HepG2 (cell line): ENCODE results near the gene LRRN4CL. TPM values are rescaled to one million over a fixed set of nuclear protein-coding genes. Genes with fewer than 3 reads are reported as not detected.
A peak's percentile ranks its signal among the peaks of the same experiment; 100 is the strongest.

ENCODE experiments used
- ADNP ChIP-seq: sonication (generic); formaldehyde crosslinking; IDR thresholded peaks from 2 replicates; pipeline ENCODE4 v1.4.0; 2020; ENCODE audit warnings: missing genetic modification reagents
- ASH2L ChIP-seq: fragments of 300-600, 200-600 bp; sonication (generic); IDR thresholded peaks from 2 replicates; pipeline ENCODE4 v1.7.0; 2017; ENCODE audit warnings: low read depth, mild to moderate bottlenecking, moderate library complexity, mixed read lengths, low read length; ENCODE audit not compliant: insufficient read length
- CREB1 ChIP-seq, 2 experiments: fragments of 450-650 bp in 1 of 2; IDR thresholded peaks; 2 replicates each; pipeline ENCODE4 v1.6.1; 2016 to 2017; ENCODE audit warnings: control low read depth in 1 of 2, mild to moderate bottlenecking in 1 of 2, missing compliant biosample characterization in 1 of 2, missing genetic modification characterization in 1 of 2
- GATAD2A ChIP-seq: IDR thresholded peaks from 2 replicates; pipeline ENCODE4 v1.6.1; 2016
- HCFC1 ChIP-seq: fragments of 150-350 bp; IDR thresholded peaks from 2 replicates; pipeline ENCODE4 v1.6.1; 2014; ENCODE audit warnings: low read depth, low read length
- NBN ChIP-seq: fragments of 450-650 bp; conservative IDR thresholded peaks from 2 replicates; pipeline ENCODE4 v1.6.1; 2017
- PAX8 ChIP-seq: sonication (generic); formaldehyde crosslinking; IDR thresholded peaks from 2 replicates; pipeline ENCODE4 v1.8.0; 2022; ENCODE audit warnings: mild to moderate bottlenecking, missing genetic modification reagents, borderline replicate concordance
- RELA ChIP-seq: sonication (generic); formaldehyde crosslinking; IDR thresholded peaks from 2 replicates; pipeline ENCODE4 v1.4.0; 2020; ENCODE audit warnings: missing genetic modification reagents
- SALL1 ChIP-seq: sonication (generic); formaldehyde crosslinking; IDR thresholded peaks from 2 replicates; pipeline ENCODE4 v1.8.0; 2022; ENCODE audit warnings: mild to moderate bottlenecking, missing genetic modification reagents
- SCMH1 ChIP-seq: sonication (generic); formaldehyde crosslinking; IDR thresholded peaks from 2 replicates; pipeline ENCODE4 v1.9.0; 2021; ENCODE audit warnings: missing genetic modification reagents, mild to moderate bottlenecking, borderline replicate concordance
- SOX6 ChIP-seq, 2 experiments: fragments of 450-650 bp in 1 of 2; sonication (generic) in 1 of 2; formaldehyde crosslinking in 1 of 2; IDR thresholded peaks; 2 replicates each; pipeline versions ENCODE4 v1.4.0 to v1.6.1; 2017 to 2020; ENCODE audit warnings: antibody characterized with exemption in 1 of 2, mild to moderate bottlenecking in 1 of 2, missing genetic modification reagents in 1 of 2
- SP2 ChIP-seq: sonication (generic); formaldehyde crosslinking; IDR thresholded peaks from 2 replicates; pipeline ENCODE4 v1.5.1; 2020; ENCODE audit warnings: mild to moderate bottlenecking, missing genetic modification reagents
- TP53 ChIP-seq: sonication (generic); formaldehyde crosslinking; conservative IDR thresholded peaks from 2 replicates; pipeline ENCODE4 v1.4.0; 2020; ENCODE audit warnings: missing genetic modification reagents
- ZBTB21 ChIP-seq: sonication (generic); formaldehyde crosslinking; IDR thresholded peaks from 2 replicates; pipeline ENCODE4 v1.4.0; 2020; ENCODE audit warnings: missing genetic modification reagents
- ZEB1 ChIP-seq: IDR thresholded peaks from 2 replicates; pipeline ENCODE4 v1.6.1; 2012; ENCODE audit warnings: mild to moderate bottlenecking, low read depth, inconsistent platforms; ENCODE audit not compliant: insufficient replicate concordance
- ZFP62 ChIP-seq: sonication (generic); formaldehyde crosslinking; IDR thresholded peaks from 2 replicates; pipeline ENCODE4 v1.4.0; 2020; ENCODE audit warnings: missing genetic modification reagents
- ZFYVE20 ChIP-seq: sonication (generic); formaldehyde crosslinking; IDR thresholded peaks from 2 replicates; pipeline ENCODE4 v1.8.0; 2023; ENCODE audit warnings: low read depth, mild to moderate bottlenecking, moderate library complexity, missing genetic modification reagents, borderline replicate concordance
- ZHX2 ChIP-seq, 2 experiments: sonication (generic) in 1 of 2; formaldehyde crosslinking in 1 of 2; IDR thresholded peaks; 2 replicates each; pipeline versions ENCODE4 v1.6.1 to v1.9.0; 2014 to 2022; ENCODE audit warnings: antibody characterized with exemption in 1 of 2, borderline replicate concordance in 1 of 2, inconsistent platforms in 1 of 2, low read depth in 1 of 2, missing genetic modification reagents in 1 of 2
- ZMYM4 ChIP-seq: sonication (generic); formaldehyde crosslinking; IDR thresholded peaks from 2 replicates; pipeline ENCODE4 v1.8.1; 2023; ENCODE audit warnings: mild to moderate bottlenecking, missing genetic modification reagents
- ZNF225 ChIP-seq: sonication (generic); formaldehyde crosslinking; IDR thresholded peaks from 2 replicates; pipeline ENCODE4 v1.4.0; 2020; ENCODE audit warnings: mild to moderate bottlenecking, missing genetic modification reagents
- ZNF367 ChIP-seq: sonication (generic); formaldehyde crosslinking; IDR thresholded peaks from 2 replicates; pipeline ENCODE4 v1.4.0; 2020; ENCODE audit warnings: missing genetic modification reagents, borderline replicate concordance
- ZNF558 ChIP-seq: sonication (generic); formaldehyde crosslinking; IDR thresholded peaks from 2 replicates; pipeline ENCODE4 v1.9.0; 2022; ENCODE audit warnings: mild to moderate bottlenecking, missing genetic modification reagents, borderline replicate concordance
- ZNF562 ChIP-seq: sonication (generic); formaldehyde crosslinking; IDR thresholded peaks from 2 replicates; pipeline ENCODE4 v1.8.0; 2022; ENCODE audit warnings: missing genetic modification reagents, borderline replicate concordance
- ZNF710 ChIP-seq: sonication (generic); formaldehyde crosslinking; IDR thresholded peaks from 2 replicates; pipeline ENCODE4 v1.5.0; 2020; ENCODE audit warnings: mild to moderate bottlenecking, missing genetic modification reagents, borderline replicate concordance
- ZNF713 ChIP-seq: sonication (generic); formaldehyde crosslinking; IDR thresholded peaks from 2 replicates; pipeline ENCODE4 v1.4.0; 2020; ENCODE audit warnings: mild to moderate bottlenecking, missing genetic modification reagents
- polyA plus RNA-seq, 8 experiments: library from polyadenylated mRNA; depleted of rRNA in 3 of 8; stranded (reverse) in 7 of 8; unstranded in 1 of 8; fragments of >200 nt; fragmentation: Illumina TruSeq in 4 of 8; extraction: Trizol in 4 of 8; gene quantifications; 2 replicates each; pipeline versions ENCODE4 v1.2.1 to v1.2.3, GENCODE V29; 2011 to 2016; ENCODE audit warnings: low read depth in 4 of 8, missing spikeins in 1 of 8, mixed read lengths in 1 of 8; ENCODE audit not compliant: insufficient read depth in 1 of 8
- total RNA-seq, 5 experiments: library from RNA; depleted of rRNA; stranded (reverse); fragments of >200 nt; fragmentation: Illumina TruSeq; extraction: Trizol; gene quantifications; 2 replicates each; pipeline ENCODE4 v1.2.3, GENCODE V29; 2016; ENCODE audit warnings: low read depth in 1 of 5

LRRN4CL gene
- total and polyA plus RNA-seq, 2 of the 13 experiments (the other 11 are each of a cell fraction or from before 2014, with no cell fraction given): 0.11 TPM; not detected in 1

DNA sequence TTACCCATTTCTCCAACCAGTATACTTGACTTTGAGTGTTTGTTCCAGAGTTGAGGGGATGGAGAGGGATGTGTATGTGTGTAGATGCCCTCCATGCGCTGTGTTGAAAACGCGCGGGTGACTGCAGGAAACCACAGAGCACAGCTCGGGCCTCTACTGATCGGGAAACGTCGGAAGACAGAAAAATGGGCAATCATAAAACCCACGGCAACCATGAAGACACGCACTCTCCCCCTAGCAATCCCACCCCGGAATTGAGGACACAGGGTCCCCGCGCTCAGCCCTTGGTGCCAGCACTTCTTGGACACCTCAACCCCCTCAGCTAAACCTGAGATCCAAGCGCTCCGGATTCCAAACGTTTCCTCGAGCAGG lies 18.1 kb downstream of the LRRN4CL start (continued):
- no peak for TF ChIP-seq SOX6 (IDR thresholded peaks at IDR 0.05)
- no peak; the same call in 1 of the 2 replicates for TF ChIP-seq SOX6 (CRISPR knock-in tag; IDR thresholded peaks at IDR 0.05)
- TF ChIP-seq ZNF225 (CRISPR knock-in tag): no peak
- no peak for TF ChIP-seq ZFP62
- no peak for TF ChIP-seq GATAD2A (CRISPR knock-in tag)
- TF ChIP-seq TP53 (CRISPR knock-in tag): no peak
- no peak for TF ChIP-seq ASH2L
- TF ChIP-seq NBN: no peak
- TF ChIP-seq ADNP (CRISPR knock-in tag): no peak
- no peak for TF ChIP-seq ZNF558 (CRISPR knock-in tag)
- no peak for TF ChIP-seq ZNF710
- TF ChIP-seq SP2 (CRISPR knock-in tag): no peak
- no peak for TF ChIP-seq ZEB1
- 0 out of 2 replicates have a peak, but pooled peaks have one; percentile 25 for TF ChIP-seq ZFYVE20 (CRISPR knock-in tag)
- TF ChIP-seq ZNF367: no peak
- no peak for TF ChIP-seq SCMH1 (CRISPR knock-in tag)
- TF ChIP-seq ZBTB21 (CRISPR knock-in tag): no peak
- TF ChIP-seq ZMYM4 (CRISPR knock-in tag): no peak
- TF ChIP-seq ZHX2 (IDR thresholded peaks at IDR 0.05; ENCODE audit: low read depth): peak; percentile 54; the same call in 1 of the 2 replicates
- TF ChIP-seq ZHX2 (CRISPR knock-in tag; IDR thresholded peaks at IDR 0.05; ENCODE audit: borderline replicate concordance): no peak
- TF ChIP-seq SALL1 (CRISPR knock-in tag): no peak
- TF ChIP-seq ZNF562: no peak
- no peak for TF ChIP-seq RELA (CRISPR knock-in tag)
- no peak for TF ChIP-seq HCFC1
- no peak for TF ChIP-seq CREB1 (IDR thresholded peaks at IDR 0.05)
- peak; percentile 28; the same call in 1 of the 2 replicates for TF ChIP-seq CREB1 (CRISPR knock-in tag; IDR thresholded peaks at IDR 0.05)
- no peak for TF ChIP-seq PAX8 (CRISPR knock-in tag)
- no peak for TF ChIP-seq ZNF713 (CRISPR knock-in tag)
